GM21390 (cell line): ENCODE measurements around the gene AMFR.

ENCODE experiments used
- ATAC-seq: cut with Tn5 transposase; IDR thresholded peaks from one replicate; pipeline ENCODE4 v1.9.1; 2021; ENCODE audit not compliant: unreplicated experiment

Gene AMFR

GRCh38 chr16:56314244-56314850, 111.0 kb downstream of the AMFR start:
- no peak for ATAC-seq

- ATAC-seq = no peak
Observed at GRCh38 chr16:56312556-56312955, 112.8 kb downstream of the AMFR start.

DNA sequence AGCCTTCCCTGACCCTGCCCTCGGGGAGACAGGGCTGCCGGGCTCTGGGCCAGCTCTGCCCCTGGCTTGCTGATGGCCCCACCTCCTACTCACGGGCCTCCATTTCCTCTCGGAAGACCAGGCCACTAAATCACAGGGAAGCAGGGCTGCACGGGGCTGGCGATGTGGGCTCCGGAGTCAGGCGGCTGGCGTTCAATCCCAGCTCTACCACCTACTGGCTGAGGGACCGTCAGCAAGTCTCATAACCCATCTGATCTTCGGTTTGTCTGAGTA, 113.4 kb downstream of the AMFR start:
- ATAC-seq = no peak
